ENCODE results near the gene CCDC28A.

- no peak for TF ChIP-seq EZH2 (IDR thresholded peaks at IDR 0.05)
- no peak for TF ChIP-seq POLR2AphosphoS5 (IDR thresholded peaks at IDR 0.05; ENCODE audit: borderline replicate concordance, low read depth, low read length)
- no peak for TF ChIP-seq FOXP2 (optimal IDR thresholded peaks at IDR 0.05; ENCODE audit: control extremely low read depth, extremely low read length, insufficient read depth)
These were observed 7.5 kb upstream of the CCDC28A start for GRCh38 chr6:138765896-138766655.
